ENCODE results near the gene APBA1.

GRCh38 chr9:69611221-69611620 is 61.0 kb downstream of the APBA1 start:
- TF ChIP-seq REST (IDR thresholded peaks at IDR 0.05; ENCODE audit: insufficient replicate concordance, low read depth) (no peak), CTCF (IDR thresholded peaks at IDR 0.05; ENCODE audit: insufficient read depth, low read length) (no peak), SPI1 (IDR thresholded peaks at IDR 0.05; ENCODE audit: borderline replicate concordance, low read depth) (no peak)
